T-cell (primary cell): ENCODE measurements around the gene SQSTM1. TPM values are rescaled to one million over a fixed set of nuclear protein-coding genes. Genes with fewer than 3 reads are reported as not detected.
"Not testable (repeated sequence)": the region's sequence is repeated elsewhere in the genome, so short reads cannot be mapped to it uniquely, and the experiment has no call there.

Experiments
- ATAC-seq, 4 experiments: fragments of 200-7000 bp in 3 of 4; fragments of 150-1000 bp in 1 of 4; cut with Tn5 transposase; replicated peaks in 1 of 4; 1 replicate in 3 of 4; 2 replicates in 1 of 4; pipeline ENCODE4 v1.10.0; 2021; ENCODE audit warnings: moderate library complexity in 3 of 4, mild to moderate bottlenecking in 2 of 4, moderate number of reproducible peaks in 1 of 4
- CTCF ChIA-PET, 2 donors: fragments of 300-600 bp; sonication (Branson Sonifier 250); formaldehyde crosslinking; loops; one replicate each; lab custom pipeline; 2022; ENCODE audit warnings: antibody characterized with exemption in 2 of 2; lab: Charles Lee
- POLR2A ChIA-PET, 2 donors: fragments of 300-600 bp; sonication (Branson Sonifier 250); formaldehyde crosslinking; loops; one replicate each; lab custom pipeline; 2022; ENCODE audit warnings: antibody characterized with exemption in 2 of 2; lab: Charles Lee
- DNase-seq, 35 experiments: peaks; one replicate each; pipeline versions ENCODE4 v3.0.0 to v3.0.0-alpha.2; 2013 to 2023
- H3K27ac ChIP-seq: one replicate; pipeline ENCODE4 v1.5.1; 2013; ENCODE audit warnings: low read length
- H3K27me3 ChIP-seq, 2 experiments: replicated peaks in 1 of 2; 1 replicate in 1 of 2; 2 replicates in 1 of 2; pipeline versions ENCODE4 v1.6.1 to v1.7.0; 2013; ENCODE audit warnings: low read length in 1 of 2, mixed read lengths in 1 of 2; ENCODE audit not compliant: control insufficient read depth in 2 of 2, insufficient read depth in 2 of 2; ENCODE audit errors: extremely low read depth in 1 of 2
- H3K36me3 ChIP-seq, 2 donors: 1 replicate in 1 of 2; 2 replicates in 1 of 2; pipeline versions ENCODE4 v1.6.1 to v1.7.0; 2013; ENCODE audit warnings: low read length in 1 of 2; ENCODE audit not compliant: control insufficient read depth in 2 of 2, insufficient read depth in 1 of 2; ENCODE audit errors: extremely low read depth in 1 of 2
- H3K4me1 ChIP-seq, 2 experiments: 1 replicate in 1 of 2; 2 replicates in 1 of 2; pipeline versions ENCODE4 v1.6.1 to v1.7.0; 2013; ENCODE audit warnings: low read length in 2 of 2, mixed read lengths in 1 of 2; ENCODE audit not compliant: insufficient read depth in 2 of 2, control insufficient read depth in 1 of 2; ENCODE audit errors: extremely low read depth in 1 of 2
- H3K4me3 ChIP-seq, 2 donors: 1 replicate in 1 of 2; 2 replicates in 1 of 2; pipeline versions ENCODE4 v1.5.1 to v1.7.0; 2013; ENCODE audit warnings: mild to moderate bottlenecking in 2 of 2, low read length in 1 of 2, moderate library complexity in 1 of 2; ENCODE audit not compliant: control insufficient read depth in 1 of 2; ENCODE audit errors: extremely low read depth in 1 of 2
- H3K9me3 ChIP-seq: 2 replicates; pipeline ENCODE4 v1.7.0; 2013
- H3K27ac Mint-ChIP-seq, 2 donors: one replicate each; pipeline ENCODE4 v1.8.0; 2020 to 2021; ENCODE audit warnings: mild to moderate bottlenecking in 2 of 2, mixed read lengths in 2 of 2
- H3K27me3 Mint-ChIP-seq, 2 donors: one replicate each; pipeline ENCODE4 v1.8.0; 2021 to 2022; ENCODE audit warnings: mixed read lengths in 2 of 2
- H3K36me3 Mint-ChIP-seq: one replicate; pipeline ENCODE4 v1.8.0; 2021; ENCODE audit warnings: mixed read lengths
- H3K4me1 Mint-ChIP-seq, 3 donors: one replicate each; pipeline ENCODE4 v1.8.0; 2020 to 2022; ENCODE audit warnings: mixed read lengths in 3 of 3, mild to moderate bottlenecking in 1 of 3
- H3K4me3 Mint-ChIP-seq, 3 donors: one replicate each; pipeline ENCODE4 v1.8.0; 2020 to 2022; ENCODE audit warnings: mild to moderate bottlenecking in 3 of 3, mixed read lengths in 3 of 3, moderate library complexity in 3 of 3
- H3K9me3 Mint-ChIP-seq, 3 donors: one replicate each; pipeline ENCODE4 v1.8.0; 2020 to 2022; ENCODE audit warnings: mixed read lengths in 3 of 3
- WGBS: methylation state at CpG from one replicate; pipeline ENCODE4 v1.1.5; 2013; ENCODE audit warnings: missing lambda C conversion rate; ENCODE audit not compliant: insufficient coverage; 5-methylcytosine and 5-hydroxymethylcytosine counted together
- total RNA-seq, 35 experiments: library from RNA in 6 of 35; stranded (reverse) in 6 of 35; fragments of 120-200 nt in 1 of 35; gene quantifications; one replicate each; pipeline versions ENCODE4 v1.2.1 to v1.2.4 and lab custom pipeline; 2013 to 2026

The SQSTM1 gene
- total RNA-seq, 5 donors from 2014 or later (not counting 1 experiment from before 2014, with no cell fraction given): 220 to 327 (median 280) TPM

GRCh38 chr5:179830818-179831468 lies 10.2 kb downstream of the SQSTM1 start:
- CTCF ChIA-PET: interaction anchor here in 1 of 2 donors (1.0 kb wide), 1 partner anchor 9 kb away, joined by 4 read pairs; no protein-coding TSS in a partner anchor
- H3K27ac ChIP-seq: no peak overlapping the region
- DNase-seq (no peak), ATAC-seq (no peak)
- H3K36me3 ChIP-seq: peaks cover 16 to 69% of the 10 kb centered on the region in 2 donors
- Mint-ChIP-seq H3K36me3 (peaks cover 63% of the 10 kb centered on the region), H3K27ac (peak overlapping the region; percentile 22 to 39), H3K9me3 (no peaks in the 10 kb centered on the region), H3K4me1 (peaks cover 7 to 21% (median 19%) of the 10 kb centered on the region in 3 donors), H3K27me3 (no peaks in the 10 kb centered on the region), H3K4me3 (no peak overlapping the region)
- H3K4me3 ChIP-seq: no peak overlapping the region
- no peaks in the 10 kb centered on the region for H3K27me3 ChIP-seq
- peaks cover 0 to under 1% of the 10 kb centered on the region in 2 experiments for H3K4me1 ChIP-seq
- no peaks in the 10 kb centered on the region for H3K9me3 ChIP-seq
- POLR2A ChIA-PET: interaction anchor here (0.5 to 0.6 kb wide), 3 partner anchors 9 to 233 kb away, joined by 3 to 5 read pairs (median 3); no protein-coding TSS in a partner anchor
- 100% methylated on average over 5 of the region's 7 CpGs for WGBS

GRCh38 chr5:179832039-179832745 lies 11.5 kb downstream of the SQSTM1 start:
- ChIA-PET CTCF (interaction anchor here in 1 of 2 donors (0.6 kb wide), 1 partner anchor 21 kb away, joined by 4 read pairs; no protein-coding TSS in a partner anchor), POLR2A (interaction anchor here (0.6 to 1.0 kb wide), 2 partner anchors 10 to 243 kb away, joined by 3 read pairs; no protein-coding TSS in a partner anchor)
- Mint-ChIP-seq H3K4me1 (peaks cover 16 to 29% (median 27%) of the 10 kb centered on the region in 3 donors), H3K36me3 (peaks cover 71% of the 10 kb centered on the region), H3K4me3 (no peak overlapping the region), H3K27me3 (no peaks in the 10 kb centered on the region), H3K27ac (no peak overlapping the region), H3K9me3 (no peaks in the 10 kb centered on the region)
- H3K27me3 ChIP-seq: no peaks in the 10 kb centered on the region
- H3K4me1 ChIP-seq: peaks cover 0 to 13% of the 10 kb centered on the region in 2 experiments
- no peak overlapping the region for H3K27ac ChIP-seq
- WGBS: 98% methylated on average over 20 of the region's 20 CpGs
- DNase-seq (no peak), ATAC-seq (no peak)
- H3K4me3 ChIP-seq: no peak overlapping the region
- H3K9me3 ChIP-seq: no peaks in the 10 kb centered on the region
- peaks cover 21 to 67% of the 10 kb centered on the region in 2 donors for H3K36me3 ChIP-seq

- no peaks in the 10 kb centered on the region for H3K9me3 Mint-ChIP-seq
- no peak overlapping the region for H3K27ac ChIP-seq
- ChIA-PET CTCF (interaction anchor here in 1 of 2 donors (0.5 kb wide), 1 partner anchor 21 kb away, joined by 3 read pairs; no protein-coding TSS in a partner anchor), POLR2A (interaction anchor here in 1 of 2 donors (0.6 kb wide), 1 partner anchor 244 kb away, joined by 3 read pairs; no protein-coding TSS in a partner anchor)
- H3K36me3 ChIP-seq: peaks cover 21 to 68% of the 10 kb centered on the region in 2 donors
- H3K4me1 Mint-ChIP-seq: peaks cover 17 to 29% (median 28%) of the 10 kb centered on the region in 3 donors
- ATAC-seq (no peak), DNase-seq (no peak)
- H3K4me1 ChIP-seq: peaks cover 0 to 21% of the 10 kb centered on the region in 2 experiments
- H3K4me3 ChIP-seq: no peak overlapping the region
- H3K27ac Mint-ChIP-seq: peak overlapping the region; percentile 43 to 48
- no peaks in the 10 kb centered on the region for H3K27me3 Mint-ChIP-seq
- no peaks in the 10 kb centered on the region for H3K9me3 ChIP-seq
- H3K36me3 Mint-ChIP-seq: peaks cover 64% of the 10 kb centered on the region
- WGBS: 97% methylated on average over 20 of the region's 23 CpGs
- no peaks in the 10 kb centered on the region for H3K27me3 ChIP-seq
- H3K4me3 Mint-ChIP-seq: no peak overlapping the region
Observed at GRCh38 chr5:179833056-179833708, 12.5 kb downstream of the SQSTM1 start.

GRCh38 chr5:179833709-179834070 lies 13.0 kb downstream of the SQSTM1 start:
- ATAC-seq: no peak
- no peaks in the 10 kb centered on the region for H3K9me3 Mint-ChIP-seq
- Histone ChIP-seq H3K27ac (no peak overlapping the region), H3K9me3 (no peaks in the 10 kb centered on the region), H3K4me3 (no peak overlapping the region), H3K27me3 (no peaks in the 10 kb centered on the region), H3K36me3 (peaks cover 21 to 66% of the 10 kb centered on the region in 2 donors), H3K4me1 (peaks cover 0 to 21% of the 10 kb centered on the region in 2 experiments)
- no peak overlapping the region for H3K4me3 Mint-ChIP-seq
- H3K4me1 Mint-ChIP-seq: peaks cover 17 to 29% (median 28%) of the 10 kb centered on the region in 3 donors
- H3K27me3 Mint-ChIP-seq: no peaks in the 10 kb centered on the region
- H3K27ac Mint-ChIP-seq: peak overlapping the region in 1 of 2 donors; percentile 58
- ChIA-PET CTCF (interaction anchor here in 1 of 2 donors (0.5 kb wide), 1 partner anchor 20 kb away, joined by 3 read pairs; no protein-coding TSS in a partner anchor), POLR2A (no interaction called here)
- H3K36me3 Mint-ChIP-seq: peaks cover 61% of the 10 kb centered on the region
- WGBS: 100% methylated on average over 1 of the region's 3 CpGs
- no peak for DNase-seq

GRCh38 chr5:179834120-179834519 lies 13.4 kb downstream of the SQSTM1 start:
- peaks cover 58% of the 10 kb centered on the region for H3K36me3 Mint-ChIP-seq
- Histone ChIP-seq H3K4me3 (no peak overlapping the region), H3K27ac (no peak overlapping the region), H3K36me3 (peaks cover 21 to 62% of the 10 kb centered on the region in 2 donors), H3K4me1 (peaks cover 0 to 21% of the 10 kb centered on the region in 2 experiments), H3K27me3 (no peaks in the 10 kb centered on the region), H3K9me3 (no peaks in the 10 kb centered on the region)
- DNase-seq (no peak), ATAC-seq (no peak)
- H3K4me3 Mint-ChIP-seq: no peak overlapping the region
- no peaks in the 10 kb centered on the region for H3K9me3 Mint-ChIP-seq
- H3K27ac Mint-ChIP-seq: no peak overlapping the region
- ChIA-PET CTCF (interaction anchor here in 1 of 2 donors (0.5 kb wide), 1 partner anchor 20 kb away, joined by 3 read pairs; no protein-coding TSS in a partner anchor), POLR2A (no interaction called here)
- no CpG with 5 or more reads among the region's 8 CpGs for WGBS
- H3K4me1 Mint-ChIP-seq: peaks cover 17 to 29% (median 28%) of the 10 kb centered on the region in 3 donors
- H3K27me3 Mint-ChIP-seq: no peaks in the 10 kb centered on the region

DNA sequence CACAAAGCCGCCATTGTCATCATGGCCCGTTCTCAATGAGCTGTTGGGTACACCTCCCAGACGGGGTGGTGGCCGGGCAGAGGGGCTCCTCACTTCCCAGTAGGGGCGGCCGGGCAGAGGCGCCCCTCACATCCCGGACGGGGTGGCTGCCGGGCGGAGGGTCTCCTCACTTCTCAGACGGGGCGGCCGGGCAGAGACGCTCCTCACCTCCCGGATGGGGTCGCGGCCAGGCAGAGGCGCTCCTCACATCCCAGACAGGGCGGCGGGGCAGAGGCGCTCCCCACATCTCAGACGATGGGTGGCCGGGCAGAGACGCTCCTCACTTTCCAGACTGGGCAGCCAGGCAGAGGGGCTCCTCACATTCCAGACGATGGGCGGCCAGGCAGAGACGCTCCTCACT lies 14.2 kb downstream of the SQSTM1 start:
- H3K27ac Mint-ChIP-seq, DNase-seq, H3K4me3 ChIP-seq, H3K4me3 Mint-ChIP-seq, ATAC-seq, H3K27me3 Mint-ChIP-seq, CTCF ChIA-PET, POLR2A ChIA-PET, H3K27ac ChIP-seq, H3K9me3 ChIP-seq, H3K9me3 Mint-ChIP-seq, H3K27me3 ChIP-seq: not testable (repeated sequence)
- H3K4me1 Mint-ChIP-seq: peaks cover 17 to 29% (median 28%) of the 10 kb centered on the region in 3 donors
- peaks cover 52% of the 10 kb centered on the region for H3K36me3 Mint-ChIP-seq
- peaks cover 21 to 59% of the 10 kb centered on the region in 2 donors for H3K36me3 ChIP-seq
- WGBS: no CpG with 5 or more reads among the region's 28 CpGs
- peaks cover 0 to 21% of the 10 kb centered on the region in 2 experiments for H3K4me1 ChIP-seq
